Stomach smooth muscle (tissue), 2 donors: ENCODE data around the gene PLAGL2.
"Not testable (repeated sequence)": the region's sequence is repeated elsewhere in the genome, so short reads cannot be mapped to it uniquely, and the experiment has no call there.

ENCODE experiments used
- H3K27ac ChIP-seq: one replicate; pipeline ENCODE4 v1.7.0; 2013; ENCODE audit warnings: mild to moderate bottlenecking, low read length, inconsistent platforms
- H3K27me3 ChIP-seq, 2 donors: one replicate each; pipeline ENCODE4 v1.7.0; 2013; ENCODE audit warnings: low read length in 2 of 2; ENCODE audit not compliant: insufficient read depth in 2 of 2, control insufficient read depth in 1 of 2
- H3K36me3 ChIP-seq, 2 donors: one replicate each; pipeline ENCODE4 v1.7.0; 2013; ENCODE audit warnings: low read length in 2 of 2; ENCODE audit not compliant: control insufficient read depth in 2 of 2, insufficient read depth in 2 of 2
- H3K4me1 ChIP-seq: one replicate; pipeline ENCODE4 v1.7.0; 2013; ENCODE audit warnings: low read length; ENCODE audit not compliant: control insufficient read depth, insufficient read depth
- H3K4me3 ChIP-seq, 2 donors: one replicate each; pipeline ENCODE4 v1.7.0; 2013; ENCODE audit warnings: low read length in 2 of 2
- H3K9ac ChIP-seq, 2 donors: one replicate each; pipeline ENCODE4 v1.7.0; 2013; ENCODE audit warnings: low read length in 2 of 2, mild to moderate bottlenecking in 1 of 2
- H3K9me3 ChIP-seq, 2 donors: one replicate each; pipeline ENCODE4 v1.7.0; 2013; ENCODE audit warnings: low read length in 2 of 2; ENCODE audit not compliant: control insufficient read depth in 2 of 2
- donor health status: healthy.
- donor health status: Pancreatic carcinoma.

PLAGL2 gene

DNA sequence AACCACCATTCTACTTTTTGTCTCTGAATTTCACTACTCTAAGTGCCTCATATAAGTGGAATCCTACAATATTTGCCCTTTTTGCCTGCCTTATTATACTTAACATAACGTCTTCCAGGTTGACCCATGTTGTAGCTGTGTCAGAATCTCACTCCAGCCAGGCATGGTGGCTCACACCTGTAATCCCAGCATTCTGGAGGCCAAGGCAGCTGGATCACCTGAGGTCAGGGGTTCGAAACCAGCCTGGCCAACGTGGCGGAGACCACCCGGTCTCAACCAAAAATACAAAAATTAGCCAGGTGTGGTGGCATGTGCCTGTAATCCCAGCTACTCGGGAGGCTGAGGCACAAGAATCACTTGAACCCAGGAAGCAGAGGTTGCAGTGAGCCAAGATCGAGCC is 29.8 kb downstream of the PLAGL2 start:
- not testable (repeated sequence) for H3K4me3 ChIP-seq, H3K27ac ChIP-seq, H3K9ac ChIP-seq, H3K9me3 ChIP-seq, H3K27me3 ChIP-seq, H3K36me3 ChIP-seq, H3K4me1 ChIP-seq

GRCh38 chr20:32168184-32168910 is 39.2 kb downstream of the PLAGL2 start:
- H3K4me1 ChIP-seq, result no peaks in the 10 kb centered on the region
- no peaks in the 10 kb centered on the region for H3K27me3 ChIP-seq
- H3K9me3 ChIP-seq, result no peaks in the 10 kb centered on the region
- H3K27ac ChIP-seq, result no peak overlapping the region
- no peak overlapping the region for H3K9ac ChIP-seq
- H3K4me3 ChIP-seq, result no peak overlapping the region
- H3K36me3 ChIP-seq, result peaks cover 21 to 23% of the 10 kb centered on the region in 2 donors

DNA sequence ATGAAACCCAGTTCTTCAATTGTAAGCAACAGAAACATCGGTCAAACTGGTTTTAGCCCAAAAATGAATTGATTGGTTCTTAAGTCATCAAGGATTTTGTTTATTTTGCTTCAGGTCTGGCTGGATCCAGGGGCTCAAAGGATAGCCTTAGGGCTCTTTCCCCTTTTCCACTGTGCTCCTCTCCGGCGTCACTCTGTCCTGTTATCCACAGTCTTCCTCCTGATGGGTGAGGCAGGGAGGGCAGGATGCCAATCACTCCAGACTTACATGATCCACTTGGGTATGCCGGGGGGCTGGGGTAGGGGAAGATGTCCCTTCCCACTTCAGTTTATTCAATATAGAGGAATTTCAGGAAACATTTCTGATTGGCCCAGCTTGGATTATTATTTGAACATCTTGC is 40.0 kb downstream of the PLAGL2 start:
- H3K4me1 ChIP-seq, result no peaks in the 10 kb centered on the region
- no peak overlapping the region for H3K9ac ChIP-seq
- no peaks in the 10 kb centered on the region for H3K9me3 ChIP-seq
- H3K4me3 ChIP-seq, result no peak overlapping the region
- peaks cover 22 to 23% of the 10 kb centered on the region in 2 donors for H3K36me3 ChIP-seq
- H3K27ac ChIP-seq, result no peak overlapping the region
- no peaks in the 10 kb centered on the region for H3K27me3 ChIP-seq

GRCh38 chr20:32165836-32166545 is 41.6 kb downstream of the PLAGL2 start:
- no peaks in the 10 kb centered on the region for H3K9me3 ChIP-seq
- no peak overlapping the region for H3K27ac ChIP-seq
- H3K36me3 ChIP-seq, result peaks cover 36% of the 10 kb centered on the region in 2 donors

GRCh38 chr20:32164984-32165735 is 42.4 kb downstream of the PLAGL2 start:
- no peaks in the 10 kb centered on the region for H3K4me1 ChIP-seq
- H3K27me3 ChIP-seq, result no peaks in the 10 kb centered on the region
- H3K36me3 ChIP-seq, result peaks cover 40 to 41% of the 10 kb centered on the region in 2 donors
- no peaks in the 10 kb centered on the region for H3K9me3 ChIP-seq
- no peak overlapping the region for H3K27ac ChIP-seq
- no peak overlapping the region for H3K9ac ChIP-seq
- no peak overlapping the region for H3K4me3 ChIP-seq

More at GRCh38 chr20:32165836-32166545, 41.6 kb downstream of the PLAGL2 start:
- Histone ChIP-seq H3K9ac (no peak overlapping the region), H3K27me3 (no peaks in the 10 kb centered on the region), H3K4me1 (no peaks in the 10 kb centered on the region), H3K4me3 (no peak overlapping the region)

- Histone ChIP-seq H3K4me1 (no peaks in the 10 kb centered on the region), H3K9ac (no peak overlapping the region), H3K36me3 (peaks cover 51 to 53% of the 10 kb centered on the region in 2 donors), H3K9me3 (no peaks in the 10 kb centered on the region), H3K4me3 (no peak overlapping the region), H3K27me3 (no peaks in the 10 kb centered on the region), H3K27ac (no peak overlapping the region)
These were observed 43.6 kb downstream of the PLAGL2 start for GRCh38 chr20:32163951-32164350.

DNA sequence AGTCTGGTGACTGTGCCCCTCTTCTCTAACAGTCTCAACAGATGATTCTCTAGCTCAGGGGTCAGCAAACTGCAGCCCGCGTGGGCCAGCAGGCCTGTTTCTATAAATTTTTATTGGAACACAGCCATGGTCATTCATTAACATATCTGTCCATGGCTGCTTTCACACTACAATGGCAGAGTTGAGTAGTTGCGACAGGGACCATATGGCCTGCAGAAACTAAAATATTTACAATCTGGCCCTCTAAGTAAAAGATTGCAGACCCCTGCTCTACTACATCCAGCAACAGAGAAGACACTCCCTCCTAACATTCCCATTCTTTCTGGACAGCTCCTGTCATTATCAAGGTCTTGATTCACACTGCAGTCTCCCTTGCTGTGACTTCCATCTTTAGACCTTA is 45.2 kb downstream of the PLAGL2 start:
- no peak overlapping the region for H3K27ac ChIP-seq
- H3K36me3 ChIP-seq, result peaks cover 60 to 63% of the 10 kb centered on the region in 2 donors
- no peaks in the 10 kb centered on the region for H3K4me1 ChIP-seq
- no peaks in the 10 kb centered on the region for H3K9me3 ChIP-seq
- no peaks in the 10 kb centered on the region for H3K27me3 ChIP-seq
- H3K4me3 ChIP-seq, result no peak overlapping the region
- no peak overlapping the region for H3K9ac ChIP-seq

GRCh38 chr20:32160341-32160740 is 47.2 kb downstream of the PLAGL2 start:
- Histone ChIP-seq H3K9me3 (no peaks in the 10 kb centered on the region), H3K27ac (no peak overlapping the region), H3K4me1 (peaks cover 3% of the 10 kb centered on the region), H3K36me3 (peaks cover 54 to 55% of the 10 kb centered on the region in 2 donors), H3K9ac (no peak overlapping the region), H3K4me3 (no peak overlapping the region), H3K27me3 (no peaks in the 10 kb centered on the region)

- Histone ChIP-seq H3K36me3 (peaks cover 50 to 55% of the 10 kb centered on the region in 2 donors), H3K4me1 (peaks cover 3% of the 10 kb centered on the region), H3K4me3 (no peak overlapping the region), H3K9me3 (no peaks in the 10 kb centered on the region), H3K27me3 (no peaks in the 10 kb centered on the region), H3K27ac (no peak overlapping the region), H3K9ac (no peak overlapping the region)
These were observed 47.7 kb downstream of the PLAGL2 start for GRCh38 chr20:32159766-32160221.

DNA sequence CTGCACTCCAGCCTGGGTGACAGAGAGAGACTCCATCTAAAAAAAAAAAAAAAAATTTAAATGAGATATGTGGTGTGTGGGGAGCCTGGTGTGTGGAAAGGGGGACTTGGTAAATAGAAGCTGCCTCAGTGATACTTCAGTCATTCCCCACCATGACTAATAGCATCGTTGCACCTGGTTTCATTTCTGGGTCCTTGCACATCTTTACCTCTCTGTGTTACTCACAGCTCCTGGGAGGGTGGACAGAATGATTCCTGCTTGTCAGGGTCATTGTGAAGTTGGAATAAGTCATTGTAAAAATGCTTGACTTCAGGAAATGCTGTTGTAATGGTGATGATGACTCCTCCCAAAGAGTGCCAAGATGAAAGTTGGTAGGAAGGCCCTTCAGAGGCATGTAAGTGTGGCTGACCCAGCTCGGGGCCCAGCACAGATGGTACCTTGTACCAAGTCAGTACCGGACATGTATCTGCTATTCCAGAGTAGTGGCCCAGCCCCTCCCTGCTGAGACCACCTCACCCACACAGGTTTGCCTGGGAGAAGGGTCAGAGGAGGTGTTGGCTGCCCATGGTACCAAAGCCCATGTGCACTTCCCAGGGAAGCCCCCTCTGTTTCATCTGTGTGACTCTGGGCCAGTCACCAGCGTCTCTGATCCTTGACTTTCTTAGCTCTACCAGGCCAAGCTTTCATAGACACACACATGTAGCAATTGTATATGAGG is 48.4 kb downstream of the PLAGL2 start:
- H3K4me1 ChIP-seq, result peaks cover 3% of the 10 kb centered on the region
- peaks cover 45 to 52% of the 10 kb centered on the region in 2 donors for H3K36me3 ChIP-seq
- no peak overlapping the region for H3K4me3 ChIP-seq
- no peak overlapping the region for H3K9ac ChIP-seq
- H3K9me3 ChIP-seq, result no peaks in the 10 kb centered on the region
- H3K27me3 ChIP-seq, result no peaks in the 10 kb centered on the region
- no peak overlapping the region for H3K27ac ChIP-seq
